DOHH2 (cell line): ENCODE measurements around the gene BRK1.

Source experiments
- CTCF ChIP-seq: fragments of 200-600 bp; sonication (generic); IDR thresholded peaks from one replicate; pipeline ENCODE4 v1.5.1; 2014; ENCODE audit warnings: antibody characterized with exemption, mild to moderate bottlenecking, low read depth, low read length; ENCODE audit not compliant: poor library complexity, severe bottlenecking
- EZH2phosphoT487 ChIP-seq: fragments of 200-600 bp; sonication (generic); IDR thresholded peaks from 2 replicates; pipeline ENCODE4 v1.6.1; 2017; ENCODE audit warnings: borderline replicate concordance, mild to moderate bottlenecking, antibody characterized with exemption, low read length, moderate library complexity, mixed read lengths

DNA sequence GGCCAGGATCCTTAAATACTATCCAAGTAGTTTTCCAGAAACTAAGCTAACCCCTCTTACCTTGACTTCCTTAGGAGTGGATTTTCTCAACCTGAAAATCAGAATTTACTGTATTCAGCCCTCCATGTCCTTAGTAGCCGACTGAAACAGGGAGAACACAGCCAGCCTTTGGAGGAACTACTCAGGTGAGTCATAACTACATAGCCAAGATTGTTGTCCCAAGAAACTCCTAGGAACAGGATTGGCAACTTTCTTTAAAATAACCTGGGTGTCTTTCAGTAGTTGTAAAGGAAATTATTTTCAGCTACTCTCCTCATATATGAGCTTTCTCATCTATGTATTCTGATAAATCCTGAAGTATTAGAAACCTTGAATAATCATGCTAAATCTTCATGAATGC lies 29.7 kb upstream of the BRK1 start:
- TF ChIP-seq CTCF (no peak), EZH2phosphoT487 (no peak)
